HG03108 (cell line): ENCODE results near the gene HOXB8.
A peak's percentile ranks its signal among the peaks of the same experiment; 100 is the strongest.

ENCODE experiments used
- ATAC-seq: cut with Tn5 transposase; IDR thresholded peaks from one replicate; pipeline ENCODE4 v1.9.1; 2021; ENCODE audit warnings: moderate library complexity; ENCODE audit not compliant: unreplicated experiment

Gene HOXB8

GRCh38 chr17:48615047-48615962 is at the start of gene HOXB8:
Gene HOXB8 (minus strand): TSS chr17:48615292. CDS start chr17:48614704, 588 bp downstream.
- ATAC-seq, result no peak

GRCh38 chr17:48663134-48663924 is 48.2 kb upstream of the HOXB8 start:
- ATAC-seq, result no peak

GRCh38 chr17:48655913-48656312 is 40.8 kb upstream of the HOXB8 start:
- no peak for ATAC-seq

GRCh38 chr17:48649741-48650140 is 34.6 kb upstream of the HOXB8 start:
- no peak for ATAC-seq

GRCh38 chr17:48647963-48648245 is 32.8 kb upstream of the HOXB8 start:
- no peak for ATAC-seq

GRCh38 chr17:48647103-48647962 is 32.2 kb upstream of the HOXB8 start:
- ATAC-seq, result no peak

GRCh38 chr17:48646183-48647102 is 31.4 kb upstream of the HOXB8 start:
- ATAC-seq, result peak; percentile 38

- ATAC-seq, result no peak
These were observed 30.6 kb upstream of the HOXB8 start for GRCh38 chr17:48645639-48646182.

GRCh38 chr17:48644910-48645557 is 29.9 kb upstream of the HOXB8 start:
- no peak for ATAC-seq

- no peak for ATAC-seq
These were observed 29.1 kb upstream of the HOXB8 start for GRCh38 chr17:48644159-48644558.

- no peak for ATAC-seq
These were observed 28.6 kb upstream of the HOXB8 start for GRCh38 chr17:48643697-48644012.

GRCh38 chr17:48642843-48643696 is 28.0 kb upstream of the HOXB8 start:
- no peak for ATAC-seq

- ATAC-seq, result no peak
These were observed 27.2 kb upstream of the HOXB8 start for GRCh38 chr17:48642059-48642842.

GRCh38 chr17:48641541-48642058 is 26.5 kb upstream of the HOXB8 start:
- ATAC-seq, result no peak

- no peak for ATAC-seq
These were observed 25.7 kb upstream of the HOXB8 start for GRCh38 chr17:48640858-48641180.

- no peak for ATAC-seq
These were observed 25.1 kb upstream of the HOXB8 start for GRCh38 chr17:48639982-48640857.

- no peak for ATAC-seq
These were observed 24.0 kb upstream of the HOXB8 start for GRCh38 chr17:48639136-48639535.
